OCI-LY1 (cell line): Measurements from ENCODE around the gene NAT16.

Source experiments
- H2AFZ ChIP-seq: fragments of 200-600 bp; sonication (generic), shearing (Covaris generic); 2 replicates; pipeline ENCODE4 v1.6.0; 2014; ENCODE audit warnings: antibody characterized with exemption, mild to moderate bottlenecking, low read length
- H3F3A ChIP-seq: fragments of 200-600 bp; sonication (generic), shearing (Covaris generic); 2 replicates; pipeline ENCODE4 v1.6.0; 2014; ENCODE audit warnings: mild to moderate bottlenecking, antibody characterized with exemption, low read length, moderate library complexity; ENCODE audit not compliant: insufficient read depth
- H3K27ac ChIP-seq: fragments of 200-600 bp; sonication (generic); 2 replicates; pipeline ENCODE4 v1.5.1; 2014; ENCODE audit warnings: low read length, mixed run types, mild to moderate bottlenecking, low read depth; ENCODE audit not compliant: poor library complexity, severe bottlenecking
- H3K27me3 ChIP-seq: fragments of 200-600 bp; sonication (generic); 2 replicates; pipeline ENCODE4 v1.6.0; 2014; ENCODE audit warnings: antibody characterized with exemption, mild to moderate bottlenecking, low read length, moderate library complexity; ENCODE audit not compliant: insufficient read depth
- H3K36me3 ChIP-seq: fragments of 200-600 bp; sonication (generic); 2 replicates; pipeline ENCODE4 v1.6.1; 2014; ENCODE audit warnings: mild to moderate bottlenecking, antibody characterized with exemption, low read length, moderate library complexity, mixed read lengths; ENCODE audit not compliant: insufficient read depth
- H3K4me1 ChIP-seq: fragments of 200-600 bp; sonication (generic); 2 replicates; pipeline ENCODE4 v1.5.1; 2014; ENCODE audit warnings: mild to moderate bottlenecking, low read length, moderate library complexity; ENCODE audit not compliant: insufficient read depth, severe bottlenecking
- H3K4me2 ChIP-seq: fragments of 200-600 bp; sonication (generic), shearing (Covaris generic); 2 replicates; pipeline ENCODE4 v1.6.1; 2014; ENCODE audit warnings: low read length
- H3K4me3 ChIP-seq: fragments of 200-600 bp; sonication (generic); 2 replicates; pipeline ENCODE4 v1.5.1; 2014; ENCODE audit warnings: low read length, low read depth, mild to moderate bottlenecking, mixed read lengths; ENCODE audit not compliant: poor library complexity, severe bottlenecking
- H3K79me2 ChIP-seq: fragments of 200-600 bp; shearing (Covaris generic); 2 replicates; pipeline ENCODE4 v1.6.1; 2016; ENCODE audit warnings: mixed run types, low read length, mixed read lengths; ENCODE audit not compliant: insufficient read depth
- H3K9ac ChIP-seq: fragments of 200-600 bp; sonication (generic), shearing (Covaris generic); 2 replicates; pipeline ENCODE4 v1.6.1; 2014; ENCODE audit warnings: mild to moderate bottlenecking, low read length, mixed read lengths
- H3K9me2 ChIP-seq: fragments of 200-600 bp; sonication (generic), shearing (Covaris generic); 2 replicates; pipeline ENCODE4 v1.6.1; 2014; ENCODE audit warnings: low read depth, mild to moderate bottlenecking, low read length, mixed read lengths
- H3K9me3 ChIP-seq: fragments of 200-600 bp; shearing (Covaris generic); 2 replicates; pipeline ENCODE4 v1.6.1; 2014; ENCODE audit warnings: low read length, mixed read lengths
- H4K20me1 ChIP-seq: fragments of 200-600 bp; sonication (generic), shearing (Covaris generic); 2 replicates; pipeline ENCODE4 v1.6.0; 2016; ENCODE audit warnings: mild to moderate bottlenecking, low read length; ENCODE audit not compliant: insufficient read depth
- CTCF ChIP-seq: fragments of 200-600 bp; sonication (generic), shearing (Covaris generic); IDR thresholded peaks from 2 replicates; pipeline ENCODE4 v1.5.1; 2017; ENCODE audit warnings: mild to moderate bottlenecking, antibody characterized with exemption, low read length, moderate library complexity, mixed read lengths
- EZH2 ChIP-seq: fragments of 200-600 bp; sonication (generic), shearing (Covaris generic); IDR thresholded peaks from 2 replicates; pipeline ENCODE4 v1.8.0; 2017; ENCODE audit warnings: borderline replicate concordance, mixed run types, mild to moderate bottlenecking, antibody characterized with exemption, low read length, moderate library complexity, mixed read lengths

NAT16 gene

GRCh38 chr7:101163279-101164070 is 16.6 kb downstream of the NAT16 start:
- H3K9ac ChIP-seq = peak overlapping the region; percentile 57; the same call in 1 of the 2 replicates
- peak overlapping the region; percentile 92 for H3K4me2 ChIP-seq
- H2AFZ ChIP-seq = no peak overlapping the region

GRCh38 chr7:101162551-101163278 is 17.4 kb downstream of the NAT16 start:
- H3K9ac ChIP-seq = peak overlapping the region; percentile 48; the same call in 1 of the 2 replicates
- H2AFZ ChIP-seq = no peak overlapping the region
- H3K9me3 ChIP-seq = no peaks in the 10 kb centered on the region

More at GRCh38 chr7:101163279-101164070, 16.6 kb downstream of the NAT16 start:
- H3K4me3 ChIP-seq = peak overlapping the region; percentile 70
- H3K36me3 ChIP-seq = peaks cover 6% of the 10 kb centered on the region; the same call in 1 of the 2 replicates
- no peaks in the 10 kb centered on the region; the same call in 1 of the 2 replicates for H3F3A ChIP-seq
- no peaks in the 10 kb centered on the region for H3K79me2 ChIP-seq
- no peaks in the 10 kb centered on the region; the same call in 1 of the 2 replicates for H3K27me3 ChIP-seq
- H3K9me2 ChIP-seq = no peaks in the 10 kb centered on the region
- peak; percentile 80; the same call in 1 of the 2 replicates for TF ChIP-seq EZH2
- TF ChIP-seq CTCF = no peak
- peaks cover 21% of the 10 kb centered on the region for H3K4me1 ChIP-seq
- no peak overlapping the region for H3K27ac ChIP-seq
- H3K9me3 ChIP-seq = no peaks in the 10 kb centered on the region
- no peaks in the 10 kb centered on the region for H4K20me1 ChIP-seq

More at GRCh38 chr7:101162551-101163278, 17.4 kb downstream of the NAT16 start:
- no peaks in the 10 kb centered on the region for H3K9me2 ChIP-seq
- no peaks in the 10 kb centered on the region for H4K20me1 ChIP-seq
- H3F3A ChIP-seq = no peaks in the 10 kb centered on the region; the same call in 1 of the 2 replicates
- H3K4me1 ChIP-seq = peaks cover 21% of the 10 kb centered on the region
- H3K36me3 ChIP-seq = peaks cover 11% of the 10 kb centered on the region; the same call in 1 of the 2 replicates
- H3K4me3 ChIP-seq = peak overlapping the region; percentile 70
- no peaks in the 10 kb centered on the region for H3K79me2 ChIP-seq
- H3K27me3 ChIP-seq = no peaks in the 10 kb centered on the region
- TF ChIP-seq CTCF (no peak), EZH2 (no peak)
- peak overlapping the region; percentile 67 for H3K4me2 ChIP-seq
- peak overlapping the region; percentile 35 for H3K27ac ChIP-seq
